Natural killer cell (primary cell): ENCODE data around the gene KYNU. TPM values are rescaled to one million over a fixed set of nuclear protein-coding genes. Genes with fewer than 3 reads are reported as not detected.

ENCODE experiments used
- ATAC-seq, 3 donors: fragments of 150-1000 bp in 2 of 3; fragments of 200-7000 bp in 1 of 3; cut with Tn5 transposase; 1 replicate in 1 of 3; 2 replicates in 2 of 3; pipeline ENCODE4 v1.10.0; 2021; ENCODE audit warnings: mild to moderate bottlenecking in 2 of 3, moderate library complexity in 2 of 3
- DNase-seq, 2 donors: peaks; one replicate each; pipeline versions ENCODE4 v3.0.0 to v3.0.0-alpha.2; 2013 to 2021; ENCODE audit warnings: mixed read lengths in 1 of 2
- H3K27ac ChIP-seq: one replicate; pipeline ENCODE4 v1.5.1; 2013; ENCODE audit warnings: mild to moderate bottlenecking, low read length
- H3K27me3 ChIP-seq: one replicate; pipeline ENCODE4 v1.6.1; 2013; ENCODE audit warnings: low read length; ENCODE audit not compliant: control insufficient read depth, insufficient read depth
- H3K36me3 ChIP-seq: one replicate; pipeline ENCODE4 v1.6.1; 2013; ENCODE audit warnings: low read length; ENCODE audit not compliant: control insufficient read depth, insufficient read depth
- H3K4me1 ChIP-seq: one replicate; pipeline ENCODE4 v1.6.1; 2013; ENCODE audit warnings: low read length; ENCODE audit not compliant: control insufficient read depth, insufficient read depth
- H3K4me3 ChIP-seq: one replicate; pipeline ENCODE4 v1.5.1; 2013; ENCODE audit warnings: low read length
- H3K9me3 ChIP-seq: one replicate; pipeline ENCODE4 v1.6.1; 2013; ENCODE audit warnings: low read length; ENCODE audit not compliant: control insufficient read depth, insufficient read depth
- H3K27ac Mint-ChIP-seq, 2 donors: one replicate each; pipeline ENCODE4 v1.8.0; 2022; ENCODE audit warnings: mild to moderate bottlenecking in 2 of 2, mixed read lengths in 2 of 2, moderate library complexity in 1 of 2
- H3K27me3 Mint-ChIP-seq, 2 donors: one replicate each; pipeline ENCODE4 v1.8.0; 2022; ENCODE audit warnings: low read depth in 2 of 2, mixed read lengths in 2 of 2
- H3K36me3 Mint-ChIP-seq: one replicate; pipeline ENCODE4 v1.8.0; 2022; ENCODE audit warnings: mixed read lengths
- H3K4me1 Mint-ChIP-seq, 2 donors: one replicate each; pipeline ENCODE4 v1.8.0; 2022; ENCODE audit warnings: mixed read lengths in 2 of 2
- H3K4me3 Mint-ChIP-seq: one replicate; pipeline ENCODE4 v1.8.0; 2022; ENCODE audit warnings: mild to moderate bottlenecking, moderate library complexity, mixed read lengths
- H3K9me3 Mint-ChIP-seq, 2 donors: one replicate each; pipeline ENCODE4 v1.8.0; 2022; ENCODE audit warnings: mixed read lengths in 2 of 2
- WGBS: methylation state at CpG from one replicate; pipeline ENCODE4 v1.1.7; 2013; ENCODE audit warnings: missing lambda C conversion rate; ENCODE audit not compliant: insufficient coverage; 5-methylcytosine and 5-hydroxymethylcytosine counted together
- intact Hi-C: fragments of 100-400 bp; cut with micrococcal nuclease; formaldehyde crosslinking; loops from one replicate; pipeline ENCODE4 v1.14.2; 2022
- total RNA-seq, 4 donors: library from RNA; stranded (reverse); fragments of 120-200 nt in 1 of 4; gene quantifications; one replicate each; pipeline versions ENCODE4 v1.2.3 to v1.2.4, GENCODE V29; 2013 to 2022
- TF ChIP-seq, protein P1 (sequence below): fragments of 200-600 bp; IDR thresholded peaks from one replicate; pipeline ENCODE4 v1.8.0; 2022; ENCODE audit warnings: antibody characterized with exemption

Gene KYNU
- total RNA-seq, 3 donors from 2014 or later (not counting 1 experiment from before 2014, with no cell fraction given), result 0.82 to 3.6 (median 3.3) TPM

GRCh38 chr2:142920571-142920970 lies 43.1 kb downstream of the KYNU start:
- Histone ChIP-seq H3K27ac (no peak overlapping the region), H3K27me3 (no peaks in the 10 kb centered on the region), H3K4me3 (no peak overlapping the region), H3K9me3 (no peaks in the 10 kb centered on the region), H3K4me1 (no peaks in the 10 kb centered on the region), H3K36me3 (no peaks in the 10 kb centered on the region)
- no peak for DNase-seq
- TF ChIP-seq, protein P1, sequence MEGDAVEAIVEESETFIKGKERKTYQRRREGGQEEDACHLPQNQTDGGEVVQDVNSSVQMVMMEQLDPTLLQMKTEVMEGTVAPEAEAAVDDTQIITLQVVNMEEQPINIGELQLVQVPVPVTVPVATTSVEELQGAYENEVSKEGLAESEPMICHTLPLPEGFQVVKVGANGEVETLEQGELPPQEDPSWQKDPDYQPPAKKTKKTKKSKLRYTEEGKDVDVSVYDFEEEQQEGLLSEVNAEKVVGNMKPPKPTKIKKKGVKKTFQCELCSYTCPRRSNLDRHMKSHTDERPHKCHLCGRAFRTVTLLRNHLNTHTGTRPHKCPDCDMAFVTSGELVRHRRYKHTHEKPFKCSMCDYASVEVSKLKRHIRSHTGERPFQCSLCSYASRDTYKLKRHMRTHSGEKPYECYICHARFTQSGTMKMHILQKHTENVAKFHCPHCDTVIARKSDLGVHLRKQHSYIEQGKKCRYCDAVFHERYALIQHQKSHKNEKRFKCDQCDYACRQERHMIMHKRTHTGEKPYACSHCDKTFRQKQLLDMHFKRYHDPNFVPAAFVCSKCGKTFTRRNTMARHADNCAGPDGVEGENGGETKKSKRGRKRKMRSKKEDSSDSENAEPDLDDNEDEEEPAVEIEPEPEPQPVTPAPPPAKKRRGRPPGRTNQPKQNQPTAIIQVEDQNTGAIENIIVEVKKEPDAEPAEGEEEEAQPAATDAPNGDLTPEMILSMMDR, result no peak
- H3K27ac Mint-ChIP-seq, result no peak overlapping the region
- H3K36me3 Mint-ChIP-seq, result no peaks in the 10 kb centered on the region
- WGBS, result 85% methylated on average over 3 of the region's 3 CpGs
- intact Hi-C loops, result no loop called here
- peaks cover 0 to 4% of the 10 kb centered on the region in 2 donors for H3K9me3 Mint-ChIP-seq
- no peak for ATAC-seq
- H3K27me3 Mint-ChIP-seq, result peaks cover 2 to 10% of the 10 kb centered on the region in 2 donors
- no peaks in the 10 kb centered on the region for H3K4me1 Mint-ChIP-seq
- H3K4me3 Mint-ChIP-seq, result no peak overlapping the region

DNA sequence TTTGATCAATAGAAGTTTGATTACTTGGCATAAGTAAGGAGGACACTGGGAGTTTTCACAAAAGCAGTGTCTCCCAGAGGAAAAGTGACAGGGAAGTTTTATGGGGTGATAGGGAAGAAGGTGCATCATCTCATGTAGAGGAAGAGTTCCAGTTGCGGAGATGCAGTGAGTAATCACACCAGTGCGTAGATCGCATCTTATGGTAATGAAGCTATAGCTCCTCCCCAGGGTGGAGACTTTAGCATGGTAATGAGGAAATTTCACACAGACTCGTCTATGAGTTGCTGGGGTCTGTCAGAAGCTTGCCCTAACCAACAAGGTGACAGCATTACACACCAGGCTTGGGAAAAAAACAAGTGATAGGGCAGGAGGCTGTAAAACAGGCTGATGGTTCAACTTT lies 49.0 kb downstream of the KYNU start:
- no peak overlapping the region for H3K27ac Mint-ChIP-seq
- no peak overlapping the region for H3K4me3 Mint-ChIP-seq
- Histone ChIP-seq H3K36me3 (no peaks in the 10 kb centered on the region), H3K27me3 (no peaks in the 10 kb centered on the region), H3K9me3 (no peaks in the 10 kb centered on the region), H3K4me3 (no peak overlapping the region), H3K27ac (no peak overlapping the region), H3K4me1 (no peaks in the 10 kb centered on the region)
- no peaks in the 10 kb centered on the region for H3K27me3 Mint-ChIP-seq
- no peaks in the 10 kb centered on the region for H3K4me1 Mint-ChIP-seq
- intact Hi-C loops, result no loop called here
- H3K9me3 Mint-ChIP-seq, result peaks cover 0 to 2% of the 10 kb centered on the region in 2 donors
- no peaks in the 10 kb centered on the region for H3K36me3 Mint-ChIP-seq
- TF ChIP-seq, protein P1, result no peak
- WGBS, result 83% methylated on average over 4 of the region's 4 CpGs
- no peak for DNase-seq
- no peak for ATAC-seq

DNA sequence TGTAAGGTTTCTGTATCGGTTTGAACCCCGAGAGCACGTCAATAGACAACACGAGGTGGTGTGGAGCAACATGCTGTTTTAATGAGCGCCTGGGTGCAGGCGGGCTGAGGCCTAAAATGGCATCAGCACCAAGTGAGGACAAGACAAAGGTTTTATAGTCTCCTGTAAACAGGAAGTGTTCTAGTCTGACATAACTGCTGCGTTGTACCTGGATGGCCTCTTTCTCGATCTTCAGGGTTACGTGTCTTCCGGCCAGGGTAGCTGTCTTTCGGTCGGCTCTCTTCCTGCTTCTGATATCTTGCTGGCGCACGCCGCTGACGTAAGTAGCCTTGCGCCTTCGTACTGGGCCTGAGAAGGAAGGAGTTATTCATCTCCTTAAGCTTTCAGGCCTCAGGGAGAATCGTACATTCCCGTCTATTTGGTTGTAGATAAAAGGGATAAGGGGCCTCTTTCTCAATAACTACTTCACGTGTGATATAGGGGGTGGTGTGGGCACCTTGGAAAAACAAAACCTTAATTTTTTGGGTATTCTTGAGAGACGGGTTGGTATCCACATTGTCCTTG lies 53.5 kb downstream of the KYNU start:
- H3K4me3 Mint-ChIP-seq, result no peak overlapping the region
- intact Hi-C loops, result no loop called here
- no peaks in the 10 kb centered on the region for H3K4me1 Mint-ChIP-seq
- Histone ChIP-seq H3K9me3 (no peaks in the 10 kb centered on the region), H3K36me3 (no peaks in the 10 kb centered on the region), H3K27ac (no peak overlapping the region), H3K4me1 (no peaks in the 10 kb centered on the region), H3K27me3 (no peaks in the 10 kb centered on the region), H3K4me3 (no peak overlapping the region)
- ATAC-seq (no peak), DNase-seq (no peak)
- peaks cover 0 to 2% of the 10 kb centered on the region in 2 donors for H3K9me3 Mint-ChIP-seq
- H3K27ac Mint-ChIP-seq, result no peak overlapping the region
- H3K27me3 Mint-ChIP-seq, result no peaks in the 10 kb centered on the region
- no peaks in the 10 kb centered on the region for H3K36me3 Mint-ChIP-seq
- TF ChIP-seq, protein P1, result no peak
- WGBS, result 98% methylated on average over 22 of the region's 22 CpGs

DNA sequence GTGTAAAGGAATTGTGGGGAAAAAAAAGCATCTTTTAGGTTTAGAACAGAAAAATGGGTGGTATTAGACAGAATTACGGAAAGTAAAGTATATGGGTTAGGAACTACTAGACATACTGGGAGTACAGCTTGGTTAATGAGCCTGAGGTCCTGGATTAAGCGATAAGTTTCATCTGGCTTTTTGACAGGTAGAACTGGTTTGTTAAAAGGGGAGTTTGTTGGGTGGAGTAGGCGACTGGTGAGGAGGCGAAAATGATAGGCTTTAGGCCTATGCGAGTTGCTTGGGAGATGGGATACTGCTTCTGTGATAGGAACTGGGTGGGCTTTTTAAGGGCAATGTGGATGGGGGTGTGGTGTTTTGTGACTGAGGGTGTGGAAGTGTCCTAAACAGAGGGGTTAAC lies 56.5 kb downstream of the KYNU start:
- no peak for DNase-seq
- ATAC-seq, result no peak
- Histone ChIP-seq H3K4me3 (no peak overlapping the region), H3K9me3 (no peaks in the 10 kb centered on the region), H3K27ac (no peak overlapping the region), H3K36me3 (no peaks in the 10 kb centered on the region), H3K4me1 (no peaks in the 10 kb centered on the region), H3K27me3 (no peaks in the 10 kb centered on the region)
- no peaks in the 10 kb centered on the region for H3K4me1 Mint-ChIP-seq
- no peaks in the 10 kb centered on the region for H3K27me3 Mint-ChIP-seq
- H3K36me3 Mint-ChIP-seq, result no peaks in the 10 kb centered on the region
- H3K9me3 Mint-ChIP-seq, result peaks cover 0 to 2% of the 10 kb centered on the region in 2 donors
- intact Hi-C loops, result no loop called here
- TF ChIP-seq, protein P1, result no peak
- no peak overlapping the region for H3K4me3 Mint-ChIP-seq
- 96% methylated on average over 5 of the region's 5 CpGs for WGBS
- no peak overlapping the region for H3K27ac Mint-ChIP-seq
